SH-SY5Y (cell line): ENCODE data around the gene UBL7.

ENCODE experiments used
- GATA2 ChIP-seq: IDR thresholded peaks from 2 replicates; pipeline ENCODE4 v1.6.1; 2011; ENCODE audit warnings: mild to moderate bottlenecking, low read depth, low read length
- GATA3 ChIP-seq: IDR thresholded peaks from 2 replicates; pipeline ENCODE4 v1.6.1; 2011; ENCODE audit warnings: low read depth, mild to moderate bottlenecking, low read length, moderate library complexity

GRCh38 chr15:74451861-74452835, 8.8 kb downstream of the UBL7 start:
- TF ChIP-seq GATA2 (no peak), GATA3 (no peak)
